Motor neuron (in vitro differentiated cells): ENCODE measurements around the gene IL1RAPL1. TPM values are rescaled to one million over a fixed set of nuclear protein-coding genes. Genes with fewer than 3 reads are reported as not detected.
A peak's percentile ranks its signal among the peaks of the same experiment; 100 is the strongest.

Experiments
- ATAC-seq, 8 experiments: fragments of 200-7000 bp; cut with Tn5 transposase; replicated peaks in 6 of 8; 2 replicates each; pipeline ENCODE4 v1.8.0; 2021; ENCODE audit warnings: mild to moderate bottlenecking in 8 of 8, moderate library complexity in 8 of 8
- H3K27ac ChIP-seq, 2 donors: fragments of 250-450 bp; sonication (Bioruptor Pico); 2 replicates each; pipeline ENCODE4 v1.9.0; 2021; ENCODE audit warnings: antibody characterized with exemption in 2 of 2, mild to moderate bottlenecking in 2 of 2, moderate library complexity in 1 of 2
- H3K4me1 ChIP-seq, 2 donors: fragments of 250-450 bp; sonication (Bioruptor Pico); replicated peaks in 1 of 2; 2 replicates each; pipeline ENCODE4 v1.6.1; 2021; ENCODE audit warnings: antibody characterized with exemption in 2 of 2, mild to moderate bottlenecking in 2 of 2, moderate library complexity in 1 of 2
- H3K4me3 ChIP-seq, 5 donors: fragments of 250-450 bp; sonication (Bioruptor Pico); 2 replicates each; pipeline ENCODE4 v1.9.0; 2021; ENCODE audit warnings: antibody characterized with exemption in 5 of 5, mild to moderate bottlenecking in 5 of 5, moderate library complexity in 4 of 5
- WGBS, 10 experiments: fragments of 450-650 bp; shearing (Covaris generic); methylation state at CpG; one replicate each; pipeline ENCODE4 v1.0.0; 2022; 5-methylcytosine and 5-hydroxymethylcytosine counted together
- in situ Hi-C, 9 experiments: fragments of 400-800 bp; cut with MboI; loops; one replicate each; pipeline ENCODE4 v1.15.0; 2021; ENCODE audit warnings: low sequenced_read_pairs in 9 of 9, low pct_unique_long_range_greater_than_20kb in 2 of 9; ENCODE audit not compliant: unreplicated experiment in 9 of 9
- total RNA-seq, 8 experiments: library from RNA; unstranded; fragments of 300-600 nt; gene quantifications; 2 replicates each; pipeline versions ENCODE4 v1.2.3 to v1.2.4, GENCODE V29; 2022

The IL1RAPL1 gene
- total RNA-seq, 8 experiments from 2014 or later: 0.18 to 6.1 (median 4.0) TPM; not detected in 2

GRCh38 chrX:28850955-28851354, 263.7 kb downstream of the IL1RAPL1 start:
- Histone ChIP-seq H3K27ac (no peak overlapping the region), H3K4me3 (no peak overlapping the region), H3K4me1 (peaks cover 0 to 3% of the 10 kb centered on the region in 2 donors)
- WGBS, 10 experiments: 0 to 43% (median 10%) methylated on average over 1 of the region's 2 CpGs; no CpG with 5 or more reads in 6 of the 10 experiments
- no peak for ATAC-seq
- in situ Hi-C loops: no loop called here

- WGBS, 10 experiments: 20 to 100% (median 67%) methylated on average over 1 of the region's 1 CpG; no CpG with 5 or more reads in 4 of the 10 experiments
- Histone ChIP-seq H3K4me3 (no peak overlapping the region), H3K4me1 (peaks cover 0 to 3% of the 10 kb centered on the region in 2 donors), H3K27ac (no peak overlapping the region)
- ATAC-seq: no peak
- in situ Hi-C loops: no loop called here
These were observed 264.6 kb downstream of the IL1RAPL1 start for GRCh38 chrX:28851871-28852270.

- in situ Hi-C loops: no loop called here
- no peak overlapping the region for H3K4me3 ChIP-seq
- no peak for ATAC-seq
- 0 to 80% (median 53%) methylated on average over 1 of the region's 1 CpG; no CpG with 5 or more reads in 6 of the 10 experiments for WGBS, 10 experiments
- H3K27ac ChIP-seq: no peak overlapping the region
- H3K4me1 ChIP-seq: peaks cover 0 to 3% of the 10 kb centered on the region in 2 donors
These were observed 267.4 kb downstream of the IL1RAPL1 start for GRCh38 chrX:28854637-28855036.

- H3K27ac ChIP-seq: no peak overlapping the region
- in situ Hi-C loops: no loop called here
These were observed 289.2 kb downstream of the IL1RAPL1 start for GRCh38 chrX:28876408-28876807.

GRCh38 chrX:28876901-28877300, 289.7 kb downstream of the IL1RAPL1 start:
- 0 to 50% (median 42%) methylated on average over 1 to 2 of the region's 2 CpGs; no CpG with 5 or more reads in 7 of the 10 experiments for WGBS, 10 experiments
- Histone ChIP-seq H3K4me1 (peaks cover 0 to 3% of the 10 kb centered on the region in 2 donors), H3K27ac (no peak overlapping the region), H3K4me3 (no peak overlapping the region)
- in situ Hi-C loops: no loop called here
- ATAC-seq: no peak

More at GRCh38 chrX:28876408-28876807, 289.2 kb downstream of the IL1RAPL1 start:
- H3K4me1 ChIP-seq: peaks cover 0 to 3% of the 10 kb centered on the region in 2 donors
- ATAC-seq: peak in 2 of 8 experiments; percentile 40 to 42
- no peak overlapping the region for H3K4me3 ChIP-seq
- WGBS, 10 experiments: 0% methylated on average over 1 of the region's 1 CpG; no CpG with 5 or more reads in 8 of the 10 experiments

- ATAC-seq: peak in 1 of 8 experiments; percentile 56
- Histone ChIP-seq H3K4me3 (no peak overlapping the region), H3K27ac (no peak overlapping the region)
These were observed 292.9 kb downstream of the IL1RAPL1 start for GRCh38 chrX:28880136-28880535.

GRCh38 chrX:28884823-28885222, 297.6 kb downstream of the IL1RAPL1 start:
- WGBS, 10 experiments: 0 to 86% (median 40%) methylated on average over 1 of the region's 1 CpG; no CpG with 5 or more reads in 7 of the 10 experiments
- Histone ChIP-seq H3K4me1 (peaks cover 0 to 4% of the 10 kb centered on the region in 2 donors), H3K4me3 (no peak overlapping the region), H3K27ac (no peak overlapping the region)
- no peak for ATAC-seq
- in situ Hi-C loops: no loop called here

More at GRCh38 chrX:28880136-28880535, 292.9 kb downstream of the IL1RAPL1 start:
- H3K4me1 ChIP-seq: peaks cover 0 to 3% of the 10 kb centered on the region in 2 donors
- in situ Hi-C loops: no loop called here

- Histone ChIP-seq H3K27ac (no peak overlapping the region), H3K4me1 (peaks cover 0 to 6% of the 10 kb centered on the region in 2 donors), H3K4me3 (no peak overlapping the region)
- no peak for ATAC-seq
- 0 to 100% (median 38%) methylated on average over 1 of the region's 1 CpG; no CpG with 5 or more reads in 5 of the 10 experiments for WGBS, 10 experiments
- in situ Hi-C loops: no loop called here
These were observed 301.2 kb downstream of the IL1RAPL1 start for GRCh38 chrX:28888416-28888815.

GRCh38 chrX:28889591-28890090, 302.4 kb downstream of the IL1RAPL1 start:
- in situ Hi-C loops: no loop called here
- 0 to 35% (median 14%) methylated on average over 1 to 7 of the region's 8 CpGs; no CpG with 5 or more reads in 4 of the 10 experiments for WGBS, 10 experiments
- ATAC-seq: peak in 1 of 8 experiments; percentile 47
- no peak overlapping the region for H3K4me3 ChIP-seq
- H3K27ac ChIP-seq: no peak overlapping the region
- peaks cover 0 to 6% of the 10 kb centered on the region in 2 donors for H3K4me1 ChIP-seq

- no peak overlapping the region for H3K27ac ChIP-seq
- no peak overlapping the region for H3K4me3 ChIP-seq
- whole genome bisulfite sequencing, 10 experiments: 4 to 100% (median 27%) methylated on average over 1 to 3 of the region's 3 CpGs; no CpG with 5 or more reads in 2 of the 10 experiments
- in situ Hi-C loops: no loop called here
- peaks cover 0 to 2% of the 10 kb centered on the region in 2 donors for H3K4me1 ChIP-seq
- no peak for ATAC-seq
These were observed 314.4 kb downstream of the IL1RAPL1 start for GRCh38 chrX:28901637-28902036.

- H3K4me3 ChIP-seq: no peak overlapping the region
- no peaks in the 10 kb centered on the region for H3K4me1 ChIP-seq
- in situ Hi-C loops: no loop called here
- peak in 3 of 8 experiments; percentile 25 to 58 (median 38) for ATAC-seq
- H3K27ac ChIP-seq: no peak overlapping the region
- WGBS, 10 experiments: 0 to 30% (median 0%) methylated on average over 1 to 2 of the region's 2 CpGs; no CpG with 5 or more reads in 1 of the 10 experiments
These were observed 323.2 kb downstream of the IL1RAPL1 start for GRCh38 chrX:28910487-28910886.

- peak in 5 of 8 experiments; percentile 83 to 94 (median 88) for ATAC-seq
- H3K4me3 ChIP-seq: no peak overlapping the region
- WGBS, 10 experiments: 0 to 57% (median 17%) methylated on average over 1 to 3 of the region's 5 CpGs; no CpG with 5 or more reads in 2 of the 10 experiments
- peaks cover 3% of the 10 kb centered on the region in 2 donors for H3K4me1 ChIP-seq
- in situ Hi-C loops: no loop called here
- no peak overlapping the region for H3K27ac ChIP-seq
These were observed 333.1 kb downstream of the IL1RAPL1 start for GRCh38 chrX:28920153-28920943.

- H3K4me3 ChIP-seq: no peak overlapping the region
- peaks cover 3% of the 10 kb centered on the region in 2 donors for H3K4me1 ChIP-seq
- 0 to 100% (median 45%) methylated on average over 1 to 2 of the region's 2 CpGs; no CpG with 5 or more reads in 5 of the 10 experiments for WGBS, 10 experiments
- no peak overlapping the region for H3K27ac ChIP-seq
- in situ Hi-C loops: no loop called here
- ATAC-seq: no peak
These were observed 334.9 kb downstream of the IL1RAPL1 start for GRCh38 chrX:28922106-28922505.
